GM12801 (cell line): Measurements from ENCODE around the gene VAT1.

Source experiments
- CTCF ChIP-seq: IDR thresholded peaks from one replicate; pipeline ENCODE4 v1.5.1; 2011; ENCODE audit warnings: control low read depth; ENCODE audit not compliant: insufficient read length; ENCODE audit errors: extremely low read depth

Gene VAT1

GRCh38 chr17:43051969-43052368 lies 29.8 kb upstream of the VAT1 start:
- TF ChIP-seq CTCF, result no peak

- no peak for TF ChIP-seq CTCF
These were observed 21.8 kb upstream of the VAT1 start for GRCh38 chr17:43044024-43044423.

GRCh38 chr17:43043307-43043706 lies 21.1 kb upstream of the VAT1 start:
- TF ChIP-seq CTCF, result no peak

- TF ChIP-seq CTCF, result no peak
These were observed 19.9 kb upstream of the VAT1 start for GRCh38 chr17:43042025-43042628.

- TF ChIP-seq CTCF, result no peak
These were observed 18.5 kb upstream of the VAT1 start for GRCh38 chr17:43040655-43041054.

- no peak for TF ChIP-seq CTCF
These were observed 17.5 kb upstream of the VAT1 start for GRCh38 chr17:43039646-43040045.

- no peak for TF ChIP-seq CTCF
These were observed 12.7 kb upstream of the VAT1 start for GRCh38 chr17:43034894-43035293.
